HG02970 (cell line): ENCODE data around the gene ANO3.
"Not testable (repeated sequence)": the region's sequence is repeated elsewhere in the genome, so short reads cannot be mapped to it uniquely, and the experiment has no call there.

Experiments
- ATAC-seq: cut with Tn5 transposase; IDR thresholded peaks from one replicate; pipeline ENCODE4 v1.9.1; 2021; ENCODE audit warnings: mild to moderate bottlenecking, moderate library complexity, moderate number of reproducible peaks; ENCODE audit not compliant: unreplicated experiment, low FRiP score

ANO3 gene

GRCh38 chr11:26569646-26570045 is 237.7 kb downstream of the ANO3 start:
- ATAC-seq: no peak

- ATAC-seq: no peak
These were observed 240.1 kb downstream of the ANO3 start, which contains the start of gene MUC15 for GRCh38 chr11:26571861-26572654. TSS of gene MUC15 (minus strand) at chr11:26572263. CDS start at chr11:26567094, 5,169 bp downstream.

GRCh38 chr11:26572770-26573402 is 241.0 kb downstream of the ANO3 start:
- no peak for ATAC-seq

DNA sequence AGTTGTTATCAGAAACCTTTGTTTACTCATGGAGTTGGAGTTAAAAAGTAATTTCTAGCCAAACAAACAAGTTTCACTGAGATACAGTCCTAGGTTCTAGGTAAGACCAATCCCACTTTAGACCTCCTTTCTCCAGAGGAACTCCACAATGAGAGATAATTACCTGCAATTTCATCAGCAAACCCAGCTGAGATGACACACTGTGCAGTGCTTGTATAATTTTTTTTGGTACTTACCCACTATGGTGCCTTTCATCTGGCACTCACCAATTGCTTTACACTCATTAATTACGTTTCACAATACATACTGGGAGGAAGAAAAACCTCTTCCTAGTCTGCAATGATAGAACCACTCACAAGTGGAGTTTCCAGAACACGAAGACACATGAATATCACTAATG is 242.0 kb downstream of the ANO3 start:
- no peak for ATAC-seq

DNA sequence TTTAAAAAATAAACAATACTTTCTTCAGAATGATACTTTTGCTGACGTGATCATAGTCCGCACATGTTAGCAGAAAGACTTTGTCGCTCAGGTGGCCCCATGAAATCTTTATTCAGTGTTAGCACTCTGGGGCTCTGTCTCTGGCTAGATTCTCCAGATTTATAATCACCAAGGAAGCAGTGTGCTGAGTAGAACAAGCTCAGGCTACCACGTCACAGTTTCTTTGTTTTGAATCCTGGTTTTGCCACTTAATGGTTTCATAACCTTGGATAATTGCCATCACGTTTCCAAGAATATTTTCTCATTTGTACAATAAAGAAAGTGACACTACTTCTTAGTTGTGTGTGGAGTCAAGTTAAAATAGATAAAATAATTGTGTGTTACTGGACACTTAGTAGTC is 244.0 kb downstream of the ANO3 start:
- no peak for ATAC-seq

GRCh38 chr11:26578998-26579661 is 247.2 kb downstream of the ANO3 start:
- no peak for ATAC-seq

DNA sequence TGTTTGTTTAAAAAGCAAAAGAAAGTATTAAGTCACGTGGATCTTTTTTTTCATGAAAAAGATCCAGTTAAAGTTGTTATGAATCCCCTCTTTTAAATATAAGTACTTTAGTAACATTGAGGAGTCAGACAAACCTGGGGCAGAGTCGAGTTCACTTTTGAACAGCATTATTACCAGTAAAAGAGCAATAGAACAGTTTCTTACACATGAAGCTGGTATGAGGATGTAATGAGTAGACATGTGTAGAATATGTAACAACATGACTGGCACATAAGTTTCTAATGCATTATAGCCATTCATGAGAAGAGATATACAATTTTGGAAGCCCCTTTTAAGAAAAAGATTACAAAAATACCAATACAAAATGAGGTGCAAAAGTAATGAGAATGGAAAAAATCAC is 247.8 kb downstream of the ANO3 start:
- no peak for ATAC-seq

DNA sequence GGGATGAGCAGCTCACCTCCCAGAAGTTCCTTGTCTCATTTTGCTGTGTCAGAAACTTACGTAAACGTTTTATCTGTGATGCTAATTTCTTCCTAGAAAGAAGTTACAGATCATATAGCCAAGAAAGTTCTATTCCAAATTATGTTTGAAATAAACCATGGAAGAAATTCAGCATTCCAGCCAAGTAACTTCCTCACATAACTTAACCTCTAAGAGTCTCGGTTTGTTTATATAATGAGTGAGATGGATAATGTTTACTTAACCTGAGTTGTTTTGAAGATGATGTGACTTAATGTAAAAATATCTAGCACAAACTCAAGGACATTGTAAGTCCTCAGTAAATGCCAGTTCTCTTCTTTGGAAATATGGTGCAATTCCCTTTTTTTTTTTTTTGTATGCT is 249.0 kb downstream of the ANO3 start:
- no peak for ATAC-seq

GRCh38 chr11:26583550-26583949 is 251.6 kb downstream of the ANO3 start:
- no peak for ATAC-seq

DNA sequence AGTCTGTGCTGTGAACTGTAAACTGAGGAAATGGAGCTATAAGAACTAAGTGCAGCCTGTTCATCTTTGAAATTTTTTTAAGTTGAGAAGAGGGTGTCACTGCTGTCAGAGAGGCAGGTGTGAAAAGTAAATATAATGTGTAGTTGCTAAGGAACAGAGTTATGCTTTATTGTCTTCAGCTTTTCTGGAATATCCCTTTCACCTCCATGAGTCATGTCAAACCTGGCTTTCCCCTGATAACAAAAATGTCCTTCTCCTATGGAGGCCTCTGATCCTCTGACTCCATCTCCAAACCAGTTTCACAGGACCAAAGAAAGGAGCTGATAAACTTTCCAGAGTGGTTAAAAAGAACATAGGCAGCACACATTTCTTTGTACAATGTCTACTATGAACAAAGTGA is 252.9 kb downstream of the ANO3 start:
- no peak for ATAC-seq

DNA sequence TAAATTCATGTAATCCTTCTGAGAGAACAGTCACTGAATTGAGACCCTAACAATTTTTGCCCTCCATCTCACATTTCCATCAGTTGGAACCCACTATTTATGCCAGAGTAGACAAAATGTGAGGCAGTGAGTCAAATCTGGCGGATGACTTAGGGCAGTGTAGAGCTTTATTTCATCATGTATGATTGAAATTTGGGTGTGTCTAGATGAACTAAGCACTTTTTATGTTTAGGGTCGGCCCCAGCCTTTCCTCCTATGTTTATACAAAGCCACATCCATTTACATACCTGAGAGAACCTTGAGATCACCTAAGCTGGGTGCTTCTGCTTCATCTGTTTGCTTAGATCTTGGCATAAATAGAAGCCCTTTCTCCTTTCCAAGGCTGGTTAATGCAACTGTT is 255.1 kb downstream of the ANO3 start:
- no peak for ATAC-seq

DNA sequence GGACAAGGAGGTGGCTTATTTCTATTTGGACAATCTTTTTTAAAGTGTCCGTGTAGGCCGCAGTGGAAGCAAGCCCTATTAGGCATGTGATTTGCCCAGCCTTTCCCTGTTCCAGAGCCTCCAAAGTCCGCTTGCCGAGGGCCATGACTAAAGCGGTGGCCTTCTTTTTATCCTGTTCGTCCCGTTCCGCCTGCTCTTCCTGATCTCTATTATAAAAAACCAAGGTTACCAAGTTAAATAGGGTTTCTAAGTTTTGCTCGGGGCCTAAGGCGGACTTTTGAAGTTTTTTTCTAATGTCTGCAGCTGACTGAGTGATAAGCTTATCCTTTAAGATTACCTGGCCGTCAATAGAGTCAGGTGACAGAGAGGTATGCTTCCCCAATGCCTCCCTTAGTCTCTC is 261.8 kb downstream of the ANO3 start:
- ATAC-seq: no peak

DNA sequence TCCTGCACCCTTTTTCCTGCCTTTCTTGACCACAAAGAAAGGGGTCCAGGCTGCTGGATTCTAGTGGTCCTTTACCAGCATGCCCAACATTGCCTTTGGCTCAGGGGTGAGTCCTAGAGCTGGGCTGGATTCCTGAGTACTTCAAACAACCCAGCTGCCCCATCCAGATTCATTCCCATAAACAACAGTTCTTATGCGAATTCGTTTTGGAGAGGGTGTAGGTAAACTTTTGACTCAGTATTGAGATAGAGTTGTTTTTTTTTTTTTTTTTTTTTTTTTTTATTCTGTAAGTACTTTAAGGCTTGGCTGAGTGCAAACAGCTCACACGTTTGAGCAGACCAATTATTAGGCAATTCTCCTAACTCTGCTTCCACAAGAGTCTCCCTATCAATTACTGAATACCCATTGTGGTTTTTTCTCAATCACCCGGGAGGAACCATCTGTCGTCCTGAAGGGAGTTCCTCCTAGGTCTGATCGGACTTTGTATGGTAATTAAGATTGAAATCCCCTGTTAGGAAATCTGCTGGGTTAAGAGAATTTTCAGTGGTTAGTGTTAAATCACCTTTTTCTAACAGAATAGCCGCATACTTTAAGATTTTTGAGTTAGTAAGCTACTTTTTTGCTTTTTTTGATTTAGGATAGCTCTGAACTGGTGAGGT is 263.4 kb downstream of the ANO3 start:
- not testable (repeated sequence) for ATAC-seq

- not testable (repeated sequence) for ATAC-seq
These were observed 265.2 kb downstream of the ANO3 start for GRCh38 chr11:26597049-26597689.

DNA sequence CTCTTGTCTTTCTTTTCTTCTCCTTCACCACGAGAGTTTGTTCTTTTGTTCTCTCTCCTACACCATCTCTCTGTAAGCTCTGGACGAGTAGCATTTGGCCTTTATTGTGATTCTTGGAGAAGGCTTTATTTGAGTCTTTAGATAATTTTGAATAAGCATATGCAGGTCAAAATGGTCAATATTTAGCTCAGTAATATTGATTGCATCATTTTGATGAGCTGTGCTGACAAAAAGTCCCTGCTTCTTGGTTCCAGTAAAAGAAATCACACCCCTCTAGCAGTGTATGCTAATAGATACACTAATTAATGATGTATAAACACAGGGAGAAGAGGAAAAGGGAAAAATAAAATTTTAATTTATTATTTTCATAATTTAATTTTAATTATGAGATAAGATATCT is 266.0 kb downstream of the ANO3 start:
- no peak for ATAC-seq

- no peak for ATAC-seq
These were observed 267.5 kb downstream of the ANO3 start for GRCh38 chr11:26599425-26599824.

- no peak for ATAC-seq
These were observed 268.0 kb downstream of the ANO3 start for GRCh38 chr11:26599876-26600434.

DNA sequence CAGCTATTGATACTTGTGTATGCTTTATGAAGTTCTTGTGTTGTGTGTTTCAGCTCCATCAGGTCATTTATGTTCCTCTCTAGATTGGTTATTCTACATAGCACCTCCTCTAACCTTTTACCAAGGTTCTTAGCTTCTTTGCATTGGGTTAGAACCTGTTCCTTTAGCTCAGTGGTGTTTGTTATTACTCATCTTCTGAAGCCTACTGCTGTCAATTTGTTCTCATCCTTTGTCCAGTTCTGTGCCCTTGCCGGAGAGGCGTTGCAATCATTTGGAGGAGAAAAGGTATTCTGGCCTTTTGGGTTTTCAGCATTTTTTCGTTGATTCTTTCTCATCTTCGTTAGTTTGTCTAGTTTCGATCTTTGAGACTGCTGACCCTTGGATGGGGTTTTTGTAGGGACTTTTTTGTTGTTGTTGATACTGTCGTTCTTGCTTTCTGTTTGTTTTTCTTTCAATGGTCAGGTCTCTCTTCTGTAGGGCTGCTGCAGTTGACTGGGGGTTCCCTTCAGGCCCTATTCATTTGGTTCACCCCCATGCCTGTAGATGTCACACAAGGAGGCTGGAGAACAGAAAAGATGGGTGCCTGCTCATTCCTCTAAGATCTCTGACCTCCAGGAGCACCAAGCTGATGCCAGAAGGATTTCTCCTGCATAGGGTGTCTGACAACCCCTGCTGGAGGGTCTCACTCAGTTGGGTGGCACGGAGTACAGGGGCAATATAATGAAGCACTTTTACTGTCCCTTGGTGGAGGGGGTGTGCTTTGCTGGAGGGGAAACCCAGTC is 276.0 kb downstream of the ANO3 start:
- no peak for ATAC-seq

GRCh38 chr11:26608507-26609146 is 276.7 kb downstream of the ANO3 start:
- ATAC-seq: no peak
